HS-5 (cell line): ENCODE results near the gene HSP90AA1.
"Not testable (repeated sequence)": the region's sequence is repeated elsewhere in the genome, so short reads cannot be mapped to it uniquely, and the experiment has no call there.

Experiments
- DNase-seq: peaks from one replicate; pipeline ENCODE4 v3.0.0-alpha.2; 2012; ENCODE audit warnings: low read depth

The HSP90AA1 gene

GRCh38 chr14:102066041-102066451, 20.8 kb downstream of the HSP90AA1 start:
- no peak for DNase-seq

- not testable (repeated sequence) for DNase-seq
Observed at GRCh38 chr14:102064590-102064989, 22.3 kb downstream of the HSP90AA1 start.

GRCh38 chr14:102063808-102064429, 22.9 kb downstream of the HSP90AA1 start:
- DNase-seq = no peak

- DNase-seq = peak; percentile 40
Observed at GRCh38 chr14:102063109-102063807, 23.6 kb downstream of the HSP90AA1 start.

- no peak for DNase-seq
Observed at GRCh38 chr14:102058961-102059360, 27.9 kb downstream of the HSP90AA1 start.

- no peak for DNase-seq
Observed at GRCh38 chr14:102058146-102058545, 28.7 kb downstream of the HSP90AA1 start.

- no peak for DNase-seq
Observed at GRCh38 chr14:102057480-102058114, 29.2 kb downstream of the HSP90AA1 start.

GRCh38 chr14:102056694-102057442, 30.0 kb downstream of the HSP90AA1 start:
- DNase-seq = no peak

GRCh38 chr14:102055181-102055901, 31.5 kb downstream of the HSP90AA1 start:
- DNase-seq = no peak

- DNase-seq = no peak
Observed at GRCh38 chr14:102052522-102052921, 34.3 kb downstream of the HSP90AA1 start.

- no peak for DNase-seq
Observed at GRCh38 chr14:102050625-102051024, 36.2 kb downstream of the HSP90AA1 start.

GRCh38 chr14:102050026-102050405, 36.8 kb downstream of the HSP90AA1 start:
- DNase-seq = no peak

GRCh38 chr14:102049258-102050025, 37.4 kb downstream of the HSP90AA1 start:
- no peak for DNase-seq

- no peak for DNase-seq
Observed at GRCh38 chr14:102047808-102048540, 38.9 kb downstream of the HSP90AA1 start.

- DNase-seq = no peak
Observed at GRCh38 chr14:102046337-102047278, 40.2 kb downstream of the HSP90AA1 start.

GRCh38 chr14:102044566-102044965, 42.3 kb downstream of the HSP90AA1 start:
- no peak for DNase-seq

GRCh38 chr14:102043251-102044025, 43.4 kb downstream of the HSP90AA1 start:
- DNase-seq = no peak

GRCh38 chr14:102042699-102043098, 44.1 kb downstream of the HSP90AA1 start:
- DNase-seq = no peak
